WTC11 (cell line): Measurements from ENCODE around the gene ALK. TPM values are rescaled to one million over a fixed set of nuclear protein-coding genes. Genes with fewer than 3 reads are reported as not detected.

ENCODE experiments used
- ATAC-seq: fragments of 200-7000 bp; cut with Tn5 transposase; 2 replicates; pipeline ENCODE4 v1.10.0; 2021; ENCODE audit warnings: mild to moderate bottlenecking, moderate library complexity
- CTCF ChIA-PET: fragments of 300-600 bp; sonication (Branson Sonifier 250); formaldehyde crosslinking; loops from one replicate; lab custom pipeline; 2021; ENCODE audit warnings: antibody characterized with exemption; lab: Charles Lee
- POLR2A ChIA-PET: fragments of 350-600 bp; sonication (Branson Sonifier 250); formaldehyde crosslinking; loops from one replicate; lab custom pipeline; 2021; ENCODE audit warnings: antibody characterized with exemption; lab: Charles Lee
- DNase-seq: peaks from one replicate; pipeline ENCODE4 v3.0.0; 2021; ENCODE audit warnings: low spot score
- H3K27ac Mint-ChIP-seq: 2 replicates; pipeline ENCODE4 v1.8.0; 2021; ENCODE audit warnings: mixed read lengths
- H3K27me3 Mint-ChIP-seq: 2 replicates; pipeline ENCODE4 v1.8.0; 2021; ENCODE audit warnings: low read depth, mild to moderate bottlenecking, moderate library complexity, mixed read lengths
- H3K36me3 Mint-ChIP-seq: 2 replicates; pipeline ENCODE4 v1.8.0; 2021; ENCODE audit warnings: mixed read lengths
- H3K4me1 Mint-ChIP-seq: 2 replicates; pipeline ENCODE4 v1.8.0; 2022; ENCODE audit warnings: mixed read lengths
- H3K4me3 Mint-ChIP-seq: 2 replicates; pipeline ENCODE4 v1.8.0; 2021; ENCODE audit warnings: mild to moderate bottlenecking, moderate library complexity, mixed read lengths
- H3K9me3 Mint-ChIP-seq: 2 replicates; pipeline ENCODE4 v1.8.0; 2021; ENCODE audit warnings: mixed read lengths
- CDX4 ChIP-seq: fragments of 250-450 bp; sonication (Bioruptor Pico); IDR thresholded peaks from 2 replicates; pipeline ENCODE4 v1.9.0; 2021; ENCODE audit warnings: moderate library complexity, mild to moderate bottlenecking, inconsistent platforms, borderline replicate concordance
- ELF4 ChIP-seq: sonication (generic); formaldehyde crosslinking; IDR thresholded peaks from 2 replicates; pipeline ENCODE4 v1.8.1; 2022; ENCODE audit warnings: low read depth, mild to moderate bottlenecking, moderate library complexity, missing genetic modification reagents
- ESRRA ChIP-seq: sonication (generic); formaldehyde crosslinking; IDR thresholded peaks from 2 replicates; pipeline ENCODE4 v1.8.1; 2022; ENCODE audit warnings: mild to moderate bottlenecking, missing genetic modification reagents, borderline replicate concordance
- ETV6 ChIP-seq: sonication (generic); formaldehyde crosslinking; IDR thresholded peaks from 2 replicates; pipeline ENCODE4 v1.8.1; 2022; ENCODE audit warnings: mild to moderate bottlenecking, missing genetic modification reagents
- FOXP4 ChIP-seq: sonication (generic); formaldehyde crosslinking; IDR thresholded peaks from 2 replicates; pipeline ENCODE4 v1.8.0; 2022; ENCODE audit warnings: mild to moderate bottlenecking, missing genetic modification reagents
- GABPB1 ChIP-seq: sonication (generic); formaldehyde crosslinking; IDR thresholded peaks from 2 replicates; pipeline ENCODE4 v1.8.1; 2023; ENCODE audit warnings: mild to moderate bottlenecking, missing genetic modification reagents
- IRF2 ChIP-seq: sonication (generic); formaldehyde crosslinking; IDR thresholded peaks from 2 replicates; pipeline ENCODE4 v1.8.0; 2022; ENCODE audit warnings: low read depth, missing genetic modification reagents, borderline replicate concordance
- JAZF1 ChIP-seq: fragments of 250-450 bp; sonication (Bioruptor Pico); IDR thresholded peaks from 2 replicates; pipeline ENCODE4 v1.9.0; 2021; ENCODE audit warnings: moderate library complexity, mild to moderate bottlenecking, inconsistent platforms
- JUN ChIP-seq: sonication (generic); formaldehyde crosslinking; IDR thresholded peaks from 2 replicates; pipeline ENCODE4 v1.8.0; 2023; ENCODE audit warnings: mild to moderate bottlenecking, missing genetic modification reagents
- MAX ChIP-seq: sonication (generic); formaldehyde crosslinking; IDR thresholded peaks from 2 replicates; pipeline ENCODE4 v1.8.0; 2022; ENCODE audit warnings: mild to moderate bottlenecking, missing genetic modification reagents
- MXD4 ChIP-seq: fragments of 250-450 bp; sonication (Bioruptor Pico); IDR thresholded peaks from 2 replicates; pipeline ENCODE4 v1.8.0; 2021; ENCODE audit warnings: mild to moderate bottlenecking, moderate library complexity, borderline replicate concordance
- NR3C1 ChIP-seq: sonication (generic); formaldehyde crosslinking; conservative IDR thresholded peaks from 2 replicates; pipeline ENCODE4 v1.8.1; 2023; ENCODE audit warnings: low read depth, mild to moderate bottlenecking, missing genetic modification reagents
- OVOL2 ChIP-seq: fragments of 250-450 bp; sonication (Bioruptor Pico); IDR thresholded peaks from 2 replicates; pipeline ENCODE4 v1.9.0; 2021; ENCODE audit warnings: mild to moderate bottlenecking, borderline replicate concordance
- RELA ChIP-seq: sonication (generic); formaldehyde crosslinking; IDR thresholded peaks from 2 replicates; pipeline ENCODE4 v1.8.1; 2022; ENCODE audit warnings: missing genetic modification reagents, mild to moderate bottlenecking, borderline replicate concordance
- SP1 ChIP-seq: sonication (generic); formaldehyde crosslinking; conservative IDR thresholded peaks from 2 replicates; pipeline ENCODE4 v1.8.1; 2022; ENCODE audit warnings: missing genetic modification reagents
- STAT6 ChIP-seq: sonication (generic); formaldehyde crosslinking; conservative IDR thresholded peaks from 2 replicates; pipeline ENCODE4 v1.8.1; 2023; ENCODE audit warnings: mild to moderate bottlenecking, low read depth, missing genetic modification reagents, moderate library complexity
- TEAD1 ChIP-seq: sonication (generic); formaldehyde crosslinking; IDR thresholded peaks from 2 replicates; pipeline ENCODE4 v1.8.0; 2022; ENCODE audit warnings: mild to moderate bottlenecking, missing genetic modification reagents
- TEAD4 ChIP-seq: sonication (generic); formaldehyde crosslinking; IDR thresholded peaks from 2 replicates; pipeline ENCODE4 v1.8.0; 2022; ENCODE audit warnings: mild to moderate bottlenecking, missing genetic modification reagents
- TP53 ChIP-seq: sonication (generic); formaldehyde crosslinking; IDR thresholded peaks from 2 replicates; pipeline ENCODE4 v1.8.1; 2023; ENCODE audit warnings: mild to moderate bottlenecking, missing genetic modification reagents
- ZNF219 ChIP-seq: sonication (generic); formaldehyde crosslinking; IDR thresholded peaks from 2 replicates; pipeline ENCODE4 v1.8.0; 2023; ENCODE audit warnings: missing genetic modification reagents, mild to moderate bottlenecking, borderline replicate concordance
- ZNF232 ChIP-seq: sonication (generic); formaldehyde crosslinking; IDR thresholded peaks from 2 replicates; pipeline ENCODE4 v1.8.0; 2022; ENCODE audit warnings: mild to moderate bottlenecking, missing genetic modification reagents
- ZNF423 ChIP-seq: fragments of 250-450 bp; sonication (Bioruptor Pico); IDR thresholded peaks from 2 replicates; pipeline ENCODE4 v2.1.2; 2022; ENCODE audit warnings: mild to moderate bottlenecking, moderate library complexity
- total RNA-seq: library from RNA; stranded (reverse); gene quantifications from 3 replicates; pipeline ENCODE4 v1.2.3, GENCODE V29; 2021

ALK gene
- total RNA-seq, 1 experiment from 2014 or later = not detected

DNA sequence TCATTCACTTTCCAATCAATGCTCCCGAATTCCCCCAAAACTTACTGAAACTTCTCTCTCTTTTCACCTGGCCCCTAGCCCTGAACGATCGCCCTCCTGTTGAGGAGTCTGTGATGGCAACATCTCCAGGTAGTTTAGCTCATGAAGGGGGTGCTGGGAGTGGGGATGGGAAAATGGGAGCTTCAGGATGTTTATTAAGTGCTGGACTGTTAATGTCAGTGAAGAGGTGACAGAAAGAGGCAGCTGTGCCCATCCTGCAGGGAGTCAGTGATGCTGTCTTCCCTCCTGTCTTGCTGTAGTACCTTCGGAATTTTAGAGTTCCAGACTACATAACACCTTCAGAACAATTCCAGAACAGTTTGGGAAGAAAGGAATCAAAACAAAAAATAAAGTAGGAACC, 308.8 kb downstream of the ALK start:
- Mint-ChIP-seq H3K36me3 (no peaks in the 10 kb centered on the region), H3K4me1 (peaks cover 29% of the 10 kb centered on the region)
- no peak for ATAC-seq
- TF ChIP-seq JAZF1 (no peak), ZNF423 (CRISPR knock-in tag) (no peak), TEAD4 (no peak), OVOL2 (CRISPR knock-in tag) (no peak), ZNF219 (CRISPR knock-in tag) (no peak), SP1 (CRISPR knock-in tag) (no peak), TP53 (CRISPR knock-in tag) (no peak), STAT6 (no peak), ETV6 (CRISPR knock-in tag) (no peak), MXD4 (CRISPR knock-in tag) (no peak), CDX4 (CRISPR knock-in tag) (no peak)
- TF ChIP-seq, all 79 proteins: peak for 0
- CTCF ChIA-PET = no interaction called here
- H3K27me3 Mint-ChIP-seq = no peaks in the 10 kb centered on the region
- no peak for DNase-seq
- no peak overlapping the region for H3K4me3 Mint-ChIP-seq
- no peaks in the 10 kb centered on the region for H3K9me3 Mint-ChIP-seq
- H3K27ac Mint-ChIP-seq = no peak overlapping the region
- POLR2A ChIA-PET = no interaction called here

GRCh38 chr2:29611850-29612249, 309.5 kb downstream of the ALK start:
- Mint-ChIP-seq H3K27me3 (no peaks in the 10 kb centered on the region), H3K4me3 (no peak overlapping the region), H3K27ac (no peak overlapping the region), H3K4me1 (peaks cover 35% of the 10 kb centered on the region)
- ChIA-PET POLR2A (no interaction called here), CTCF (no interaction called here)
- no peak for DNase-seq
- 0 out of 2 replicates have a peak, but pooled peaks have one; percentile 22 for ATAC-seq
- no peak for TF ChIP-seq IRF2 (CRISPR knock-in tag)
- no peak for TF ChIP-seq NR3C1 (CRISPR knock-in tag)
- TF ChIP-seq JUN (CRISPR knock-in tag) = no peak
- no peak for TF ChIP-seq ESRRA (CRISPR knock-in tag)
- no peak for TF ChIP-seq FOXP4
- no peak for TF ChIP-seq TEAD1 (CRISPR knock-in tag)
- TF ChIP-seq MAX (CRISPR knock-in tag) = no peak
- TF ChIP-seq RELA (CRISPR knock-in tag) = no peak
- no peak for TF ChIP-seq ELF4
- TF ChIP-seq GABPB1 = no peak
- no peak for TF ChIP-seq ZNF232 (CRISPR knock-in tag)
- TF ChIP-seq, all 79 proteins: peak for 0
- H3K9me3 Mint-ChIP-seq = no peaks in the 10 kb centered on the region
- H3K36me3 Mint-ChIP-seq = no peaks in the 10 kb centered on the region
